IMR-90 (cell line): ENCODE results near the gene PAK6. TPM values are rescaled to one million over a fixed set of nuclear protein-coding genes. Genes with fewer than 3 reads are reported as not detected.

ENCODE experiments used
- ATAC-seq: fragments of 200-7000 bp; cut with Tn5 transposase; 2 replicates; pipeline ENCODE4 v1.9.1; 2020; ENCODE audit warnings: low read depth, mild to moderate bottlenecking, moderate library complexity
- BruUV-seq: library from RNA; stranded (reverse); fragments of 400-500 nt; replicated peaks from 2 replicates; lab custom pipeline; 2021; lab: Mats Ljungman, UMichigan
- CTCF ChIA-PET: fragments of 300-600 bp; formaldehyde crosslinking; extraction: SDS; loops from one replicate; lab custom pipeline; 2021; ENCODE audit warnings: antibody characterized with exemption; lab: Yijun Ruan, JAX
- POLR2A ChIA-PET: fragments of 300-600 bp; sonication (Branson Sonifier 250); formaldehyde crosslinking; loops from one replicate; lab custom pipeline; 2022; ENCODE audit warnings: antibody characterized with exemption; ENCODE audit not compliant: unreplicated experiment; lab: Charles Lee
- DNase-seq: peaks from one replicate; pipeline ENCODE4 v3.0.0; 2013
- H2AFZ ChIP-seq: replicated peaks from 2 replicates; pipeline ENCODE3; 2013; ENCODE audit warnings: low read length, mild to moderate bottlenecking; ENCODE audit not compliant: poor library complexity
- H2AK5ac ChIP-seq: 2 replicates; pipeline ENCODE4 v1.6.1; 2013; ENCODE audit warnings: low read depth, low read length, inconsistent platforms
- H2AK9ac ChIP-seq: replicated peaks from 2 replicates; pipeline ENCODE3; 2013; ENCODE audit warnings: mild to moderate bottlenecking, low read depth, low read length, moderate library complexity; ENCODE audit not compliant: poor library complexity
- H2BK120ac ChIP-seq: 2 replicates; pipeline ENCODE4 v1.6.1; 2013; ENCODE audit warnings: low read depth, low read length, inconsistent platforms
- H2BK15ac ChIP-seq: 3 replicates; pipeline ENCODE4 v1.6.1; 2013; ENCODE audit warnings: low read depth, low read length, inconsistent platforms
- H2BK20ac ChIP-seq: 2 replicates; pipeline ENCODE4 v1.6.1; 2013; ENCODE audit warnings: low read depth, mild to moderate bottlenecking, inconsistent platforms, low read length, moderate library complexity
- H2BK5ac ChIP-seq: 2 replicates; pipeline ENCODE4 v1.6.1; 2013; ENCODE audit warnings: mild to moderate bottlenecking, low read depth, low read length, inconsistent platforms; ENCODE audit not compliant: poor library complexity, severe bottlenecking
- H3K14ac ChIP-seq: replicated peaks from 2 replicates; pipeline ENCODE4 v1.6.1; 2013; ENCODE audit warnings: low read depth, low read length, inconsistent platforms
- H3K18ac ChIP-seq: 2 replicates; pipeline ENCODE4 v1.6.1; 2013; ENCODE audit warnings: low read depth, low read length, control low read depth
- H3K23ac ChIP-seq: 2 replicates; pipeline ENCODE4 v1.6.1; 2013; ENCODE audit warnings: low read depth, low read length, inconsistent platforms
- H3K27ac ChIP-seq: 2 replicates; pipeline ENCODE4 v1.5.1; 2013; ENCODE audit warnings: mild to moderate bottlenecking, control low read depth, low read length; ENCODE audit not compliant: insufficient read depth
- H3K27me3 ChIP-seq: 2 replicates; pipeline ENCODE4 v1.6.1; 2013; ENCODE audit warnings: low read length; ENCODE audit not compliant: control insufficient read depth, insufficient read depth
- H3K36me3 ChIP-seq: 2 replicates; pipeline ENCODE4 v1.6.1; 2013; ENCODE audit warnings: low read length, mixed read lengths; ENCODE audit not compliant: control insufficient read depth, insufficient read depth
- H3K4ac ChIP-seq: 2 replicates; pipeline ENCODE4 v1.6.1; 2013; ENCODE audit warnings: low read depth, low read length, inconsistent platforms
- H3K4me1 ChIP-seq: 2 replicates; pipeline ENCODE4 v1.6.1; 2013; ENCODE audit warnings: low read length, mixed read lengths; ENCODE audit not compliant: control insufficient read depth, insufficient read depth
- H3K4me2 ChIP-seq: 2 replicates; pipeline ENCODE4 v1.6.1; 2013; ENCODE audit warnings: low read depth, mild to moderate bottlenecking, control low read depth, low read length, moderate library complexity
- H3K4me3 ChIP-seq: 2 replicates; pipeline ENCODE4 v1.5.1; 2013; ENCODE audit warnings: low read depth, mild to moderate bottlenecking, control low read depth, low read length, moderate library complexity; ENCODE audit not compliant: insufficient read depth
- H3K56ac ChIP-seq: 2 replicates; pipeline ENCODE4 v1.6.1; 2013; ENCODE audit warnings: low read length, inconsistent platforms; ENCODE audit not compliant: insufficient read depth; ENCODE audit errors: extremely low read depth
- H3K79me1 ChIP-seq, 2 experiments: 2 replicates each; pipeline ENCODE4 v1.6.1; 2013; ENCODE audit warnings: low read length in 2 of 2, inconsistent platforms in 1 of 2, low read depth in 1 of 2
- H3K9ac ChIP-seq: 2 replicates; pipeline ENCODE4 v1.6.1; 2013; ENCODE audit warnings: low read depth, low read length, control low read depth
- H3K9me1 ChIP-seq: 2 replicates; pipeline ENCODE4 v1.6.1; 2013; ENCODE audit warnings: low read length, inconsistent platforms; ENCODE audit not compliant: insufficient read depth
- H3K9me3 ChIP-seq: 2 replicates; pipeline ENCODE4 v1.6.1; 2013; ENCODE audit warnings: low read length; ENCODE audit not compliant: control insufficient read depth, insufficient read depth
- H4K20me1 ChIP-seq: 2 replicates; pipeline ENCODE4 v1.6.1; 2013; ENCODE audit warnings: low read length, inconsistent platforms; ENCODE audit not compliant: insufficient read depth
- H4K5ac ChIP-seq: 2 replicates; pipeline ENCODE4 v1.6.1; 2013; ENCODE audit warnings: mild to moderate bottlenecking, low read depth, low read length, control low read depth
- H4K8ac ChIP-seq, 2 experiments: 2 replicates each; pipeline ENCODE4 v1.6.1; 2013; ENCODE audit warnings: low read depth in 2 of 2, low read length in 2 of 2, control low read depth in 1 of 2, inconsistent platforms in 1 of 2
- H4K91ac ChIP-seq: 2 replicates; pipeline ENCODE4 v1.6.1; 2013; ENCODE audit warnings: low read depth, low read length, inconsistent platforms; ENCODE audit not compliant: insufficient read depth
- BHLHE40 ChIP-seq: fragments of 150-350 bp; IDR thresholded peaks from 2 replicates; pipeline ENCODE4 v1.6.1; 2016; ENCODE audit warnings: mild to moderate bottlenecking, low read depth, low read length
- CEBPB ChIP-seq: IDR thresholded peaks from 2 replicates; pipeline ENCODE4 v1.6.1; 2012; ENCODE audit warnings: low read depth, low read length, improper control_type of control experiment
- CHD1 ChIP-seq: IDR thresholded peaks from 2 replicates; pipeline ENCODE4 v1.6.1; 2012; ENCODE audit warnings: low read depth, low read length, improper control_type of control experiment
- CTCF ChIP-seq: conservative IDR thresholded peaks from 2 replicates; pipeline ENCODE4 v1.5.1; 2012; ENCODE audit warnings: mild to moderate bottlenecking, low read depth, low read length, improper control_type of control experiment
- ELK1 ChIP-seq: fragments of 150-350 bp; IDR thresholded peaks from 2 replicates; pipeline ENCODE4 v1.6.1; 2016; ENCODE audit warnings: low read depth, mild to moderate bottlenecking, low read length, moderate library complexity, borderline replicate concordance
- FOS ChIP-seq: fragments of 150-350 bp; IDR thresholded peaks from 2 replicates; pipeline ENCODE4 v1.6.1; 2016; ENCODE audit warnings: low read depth, low read length
- MAFK ChIP-seq: IDR thresholded peaks from 2 replicates; pipeline ENCODE4 v1.6.1; 2012; ENCODE audit warnings: low read depth, low read length, improper control_type of control experiment
- MAZ ChIP-seq: IDR thresholded peaks from 2 replicates; pipeline ENCODE4 v1.6.1; 2012; ENCODE audit warnings: low read depth, mild to moderate bottlenecking, low read length, improper control_type of control experiment, moderate library complexity, borderline replicate concordance
- MXI1 ChIP-seq: IDR thresholded peaks from 2 replicates; pipeline ENCODE4 v1.6.1; 2012; ENCODE audit warnings: low read depth, mild to moderate bottlenecking, low read length, moderate library complexity, borderline replicate concordance
- NFE2L2 ChIP-seq: fragments of 150-350 bp; IDR thresholded peaks from 2 replicates; pipeline ENCODE4 v1.6.1; 2016; ENCODE audit warnings: low read depth, mild to moderate bottlenecking, low read length
- POLR2A ChIP-seq: IDR thresholded peaks from 2 replicates; pipeline ENCODE4 v1.6.1; 2012; ENCODE audit warnings: mild to moderate bottlenecking, low read depth, low read length
- RAD21 ChIP-seq: IDR thresholded peaks from 2 replicates; pipeline ENCODE4 v1.6.1; 2012; ENCODE audit warnings: low read length, improper control_type of control experiment
- RCOR1 ChIP-seq: IDR thresholded peaks from 2 replicates; pipeline ENCODE4 v1.6.1; 2012; ENCODE audit warnings: mild to moderate bottlenecking, low read length, improper control_type of control experiment; ENCODE audit not compliant: insufficient replicate concordance
- RFX5 ChIP-seq: IDR thresholded peaks from 2 replicates; pipeline ENCODE4 v1.8.0; 2012; ENCODE audit warnings: low read depth, mild to moderate bottlenecking, low read length, moderate library complexity
- SMC3 ChIP-seq: fragments of 150-350 bp; IDR thresholded peaks from 2 replicates; pipeline ENCODE4 v1.6.1; 2016; ENCODE audit warnings: low read depth, mild to moderate bottlenecking, antibody characterized with exemption, low read length, moderate library complexity
- USF2 ChIP-seq: fragments of 150-350 bp; IDR thresholded peaks from 2 replicates; pipeline ENCODE4 v1.6.1; 2017; ENCODE audit warnings: mild to moderate bottlenecking, antibody characterized with exemption, low read length, low read depth
- whole genome bisulfite sequencing, 2 experiments: methylation state at CpG; one replicate each; pipeline versions ENCODE4 v1.1.5 to v1.1.7; 2013; ENCODE audit warnings: missing lambda C conversion rate in 2 of 2; ENCODE audit not compliant: insufficient read length in 1 of 2; ENCODE audit errors: extremely low coverage in 2 of 2; 5-methylcytosine and 5-hydroxymethylcytosine counted together
- dilution Hi-C: fragments of 300-500 bp; cut with HindIII; formaldehyde crosslinking; loops from one replicate; pipeline ENCODE4 v1.14.3; 2018; ENCODE audit warnings: low sequenced_read_pairs; ENCODE audit not compliant: unreplicated experiment
- in situ Hi-C: fragments of 300-500 bp; cut with MboI; formaldehyde crosslinking; loops from 3 replicates; pipeline ENCODE4 v1.14.3; 2019; ENCODE audit warnings: low sequenced_read_pairs, inconsistent platforms, mixed read lengths
- intact Hi-C: fragments of 100-400 bp; cut with micrococcal nuclease; formaldehyde crosslinking; loops from 2 replicates; pipeline ENCODE4 v1.10.0; 2022
- polyA plus RNA-seq, 3 experiments: library from polyadenylated mRNA; depleted of rRNA; stranded (reverse); fragments of >200 nt; gene quantifications; 2 replicates each; pipeline ENCODE4 v1.2.3, GENCODE V29; 2012; ENCODE audit warnings: low replicate concordance in 1 of 3
- total RNA-seq: library from RNA; depleted of rRNA; stranded (reverse); fragments of >200 nt; gene quantifications from 2 replicates; pipeline ENCODE4 v1.2.3, GENCODE V29; 2012

Gene PAK6
- total and polyA plus RNA-seq, 2 of the 4 experiments (the other 2 are of a cell fraction), result 0.21 TPM; not detected in 1

- no peak overlapping the region for H3K18ac ChIP-seq
- H3K9ac ChIP-seq, result no peak overlapping the region
- peaks cover 63% of the 10 kb centered on the region for H3K27me3 ChIP-seq
- dilution Hi-C loops (no loop called here), in situ Hi-C loops (no loop called here), intact Hi-C loops (no loop called here)
- WGBS, 2 experiments, result 32% methylated on average over 16 of the region's 33 CpGs; no CpG with 5 or more reads in 1 of the 2 experiments
- H3K79me1 ChIP-seq, result no peaks in the 10 kb centered on the region
- H3K4ac ChIP-seq, result no peak overlapping the region
- H3K36me3 ChIP-seq, result no peaks in the 10 kb centered on the region
- DNase-seq, result no peak
- peak overlapping the region; percentile 49 for H2AFZ ChIP-seq
- no peak overlapping the region for H2BK5ac ChIP-seq
- H3K4me2 ChIP-seq, result no peak overlapping the region
- no peak overlapping the region for H3K23ac ChIP-seq
- TF ChIP-seq CEBPB (no peak), FOS (no peak), CTCF (no peak), POLR2A (no peak), CHD1 (no peak), MAFK (no peak), RAD21 (no peak), ELK1 (no peak), RCOR1 (no peak), USF2 (no peak), RFX5 (no peak), MXI1 (no peak), NFE2L2 (no peak), BHLHE40 (no peak), MAZ (no peak), SMC3 (no peak)
- H4K91ac ChIP-seq, result no peak overlapping the region
- CTCF ChIA-PET, result interaction anchor here (1.0 kb wide), 1 partner anchor 26 kb away, joined by 3 read pairs; no protein-coding TSS in a partner anchor
- no peak overlapping the region for H2BK20ac ChIP-seq
- H4K8ac ChIP-seq, result no peak overlapping the region
- H3K4me3 ChIP-seq, result no peak overlapping the region
- H2BK120ac ChIP-seq, result no peak overlapping the region
- H3K14ac ChIP-seq, result no peak overlapping the region
- no peaks in the 10 kb centered on the region for H3K9me3 ChIP-seq
- no peaks in the 10 kb centered on the region for H4K20me1 ChIP-seq
- POLR2A ChIA-PET, result interaction anchor here (0.7 kb wide), 1 partner anchor 14 kb away, joined by 3 read pairs; no protein-coding TSS in a partner anchor
- H3K9me1 ChIP-seq, result no peaks in the 10 kb centered on the region
- no peak overlapping the region for H2AK5ac ChIP-seq
- H3K4me1 ChIP-seq, result peaks cover 9% of the 10 kb centered on the region
- no peak overlapping the region for H2AK9ac ChIP-seq
- no peak overlapping the region for H3K56ac ChIP-seq
- no TSS peak for BruUV-seq
- ATAC-seq, result no peak
- H4K5ac ChIP-seq, result no peak overlapping the region
- H3K27ac ChIP-seq, result no peak overlapping the region
- H2BK15ac ChIP-seq, result no peak overlapping the region
Measured at GRCh38 chr15:40283615-40284300, 44.9 kb downstream of the PAK6 start.
